Cardiac ventricle fibroblast (primary cell): ENCODE results near the gene NPC1L1. TPM values are rescaled to one million over a fixed set of nuclear protein-coding genes. Genes with fewer than 3 reads are reported as not detected.

ENCODE experiments used
- total RNA-seq: library from RNA; depleted of rRNA; stranded (reverse); fragments of >200 nt; gene quantifications from 2 replicates; pipeline ENCODE4 v1.2.3, GENCODE V29; 2015

NPC1L1 gene, protein sequence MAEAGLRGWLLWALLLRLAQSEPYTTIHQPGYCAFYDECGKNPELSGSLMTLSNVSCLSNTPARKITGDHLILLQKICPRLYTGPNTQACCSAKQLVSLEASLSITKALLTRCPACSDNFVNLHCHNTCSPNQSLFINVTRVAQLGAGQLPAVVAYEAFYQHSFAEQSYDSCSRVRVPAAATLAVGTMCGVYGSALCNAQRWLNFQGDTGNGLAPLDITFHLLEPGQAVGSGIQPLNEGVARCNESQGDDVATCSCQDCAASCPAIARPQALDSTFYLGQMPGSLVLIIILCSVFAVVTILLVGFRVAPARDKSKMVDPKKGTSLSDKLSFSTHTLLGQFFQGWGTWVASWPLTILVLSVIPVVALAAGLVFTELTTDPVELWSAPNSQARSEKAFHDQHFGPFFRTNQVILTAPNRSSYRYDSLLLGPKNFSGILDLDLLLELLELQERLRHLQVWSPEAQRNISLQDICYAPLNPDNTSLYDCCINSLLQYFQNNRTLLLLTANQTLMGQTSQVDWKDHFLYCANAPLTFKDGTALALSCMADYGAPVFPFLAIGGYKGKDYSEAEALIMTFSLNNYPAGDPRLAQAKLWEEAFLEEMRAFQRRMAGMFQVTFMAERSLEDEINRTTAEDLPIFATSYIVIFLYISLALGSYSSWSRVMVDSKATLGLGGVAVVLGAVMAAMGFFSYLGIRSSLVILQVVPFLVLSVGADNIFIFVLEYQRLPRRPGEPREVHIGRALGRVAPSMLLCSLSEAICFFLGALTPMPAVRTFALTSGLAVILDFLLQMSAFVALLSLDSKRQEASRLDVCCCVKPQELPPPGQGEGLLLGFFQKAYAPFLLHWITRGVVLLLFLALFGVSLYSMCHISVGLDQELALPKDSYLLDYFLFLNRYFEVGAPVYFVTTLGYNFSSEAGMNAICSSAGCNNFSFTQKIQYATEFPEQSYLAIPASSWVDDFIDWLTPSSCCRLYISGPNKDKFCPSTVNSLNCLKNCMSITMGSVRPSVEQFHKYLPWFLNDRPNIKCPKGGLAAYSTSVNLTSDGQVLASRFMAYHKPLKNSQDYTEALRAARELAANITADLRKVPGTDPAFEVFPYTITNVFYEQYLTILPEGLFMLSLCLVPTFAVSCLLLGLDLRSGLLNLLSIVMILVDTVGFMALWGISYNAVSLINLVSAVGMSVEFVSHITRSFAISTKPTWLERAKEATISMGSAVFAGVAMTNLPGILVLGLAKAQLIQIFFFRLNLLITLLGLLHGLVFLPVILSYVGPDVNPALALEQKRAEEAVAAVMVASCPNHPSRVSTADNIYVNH (N-terminal part only)
- total RNA-seq: not detected in 2 replicates

DNA sequence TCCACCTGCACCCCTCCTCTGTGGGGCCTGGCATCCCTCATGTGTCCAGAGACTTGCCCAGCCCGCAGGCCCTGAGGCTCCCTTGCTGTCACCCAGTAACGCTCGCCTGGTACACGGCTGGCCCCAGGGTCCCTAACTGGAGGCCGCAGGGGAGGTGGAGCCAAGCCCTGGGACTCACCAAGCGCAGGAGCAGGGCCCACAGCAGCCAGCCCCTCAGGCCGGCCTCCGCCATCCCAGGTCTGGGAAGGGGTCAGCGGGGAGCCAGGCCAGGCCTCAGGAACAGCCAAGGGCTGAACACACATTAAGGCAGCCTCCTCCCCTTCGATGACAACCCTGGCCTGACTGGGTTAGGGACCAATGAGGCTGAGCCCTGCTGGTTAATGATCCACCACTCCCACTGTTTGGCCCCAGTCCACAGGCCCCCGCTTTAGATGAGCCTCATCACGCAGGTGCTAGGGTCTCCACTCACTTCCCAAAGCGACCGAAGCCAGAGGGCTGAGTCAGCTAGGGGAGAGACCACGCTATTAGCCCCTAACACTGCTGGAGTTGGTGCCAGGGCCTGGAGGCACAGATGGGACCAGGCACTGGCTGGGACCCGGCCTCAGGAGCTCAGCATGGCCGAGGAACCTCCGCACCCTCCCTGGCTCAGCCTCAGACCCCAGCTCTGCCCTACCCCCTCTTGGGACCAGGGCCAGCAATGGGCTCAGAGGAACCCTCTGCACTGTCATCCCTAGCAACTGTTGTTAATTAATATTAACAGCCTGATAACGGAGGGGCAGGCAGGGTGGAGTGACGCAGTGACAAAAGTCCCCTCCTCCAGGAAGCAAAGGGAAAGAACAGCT lies at the start of gene NPC1L1:
Gene NPC1L1 (minus strand): TSS at position 303 of the 842 bp plus-strand sequence. CDS start 71 bp downstream, at position 232.

DNA sequence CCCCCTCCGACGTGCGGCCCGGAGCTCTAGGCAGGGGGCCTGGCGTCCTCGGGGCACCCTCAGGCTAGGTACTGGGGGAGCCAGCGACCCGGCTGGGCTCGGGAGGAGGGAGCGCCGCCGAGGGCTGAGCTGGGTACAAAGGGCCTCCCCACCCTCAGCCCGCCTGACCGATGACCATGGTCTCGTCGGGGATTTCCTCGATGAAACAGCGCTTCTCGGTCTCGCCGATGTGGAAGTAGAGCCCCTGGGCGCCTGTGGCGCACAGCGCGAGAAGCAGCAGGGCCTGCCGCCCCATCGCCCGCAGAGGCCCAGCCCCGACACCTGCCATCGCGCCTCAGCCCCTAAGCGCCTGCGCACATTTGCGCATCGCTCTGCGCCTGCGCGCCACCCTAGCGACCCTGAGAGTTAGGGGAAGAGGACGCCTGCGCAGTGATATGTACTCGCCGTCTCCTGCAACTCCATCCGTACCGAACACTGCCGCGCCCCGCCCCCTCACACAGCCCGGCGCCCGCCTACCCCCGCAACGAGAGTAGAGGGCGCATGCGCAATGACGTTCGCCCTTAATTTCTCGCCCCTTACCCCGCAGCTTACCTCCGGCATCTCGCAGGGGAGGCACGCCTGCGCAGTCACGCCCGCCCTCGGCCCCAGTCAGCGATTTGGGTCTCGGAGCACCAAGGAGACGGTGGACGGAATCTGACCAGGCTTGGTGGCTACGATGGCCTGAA lies 40.9 kb upstream of the NPC1L1 start, which contains the start of gene TMED4:
Gene TMED4 (minus strand): TSS at position 353 of the 725 bp plus-strand sequence. CDS start 25 bp downstream, at position 328.

DNA sequence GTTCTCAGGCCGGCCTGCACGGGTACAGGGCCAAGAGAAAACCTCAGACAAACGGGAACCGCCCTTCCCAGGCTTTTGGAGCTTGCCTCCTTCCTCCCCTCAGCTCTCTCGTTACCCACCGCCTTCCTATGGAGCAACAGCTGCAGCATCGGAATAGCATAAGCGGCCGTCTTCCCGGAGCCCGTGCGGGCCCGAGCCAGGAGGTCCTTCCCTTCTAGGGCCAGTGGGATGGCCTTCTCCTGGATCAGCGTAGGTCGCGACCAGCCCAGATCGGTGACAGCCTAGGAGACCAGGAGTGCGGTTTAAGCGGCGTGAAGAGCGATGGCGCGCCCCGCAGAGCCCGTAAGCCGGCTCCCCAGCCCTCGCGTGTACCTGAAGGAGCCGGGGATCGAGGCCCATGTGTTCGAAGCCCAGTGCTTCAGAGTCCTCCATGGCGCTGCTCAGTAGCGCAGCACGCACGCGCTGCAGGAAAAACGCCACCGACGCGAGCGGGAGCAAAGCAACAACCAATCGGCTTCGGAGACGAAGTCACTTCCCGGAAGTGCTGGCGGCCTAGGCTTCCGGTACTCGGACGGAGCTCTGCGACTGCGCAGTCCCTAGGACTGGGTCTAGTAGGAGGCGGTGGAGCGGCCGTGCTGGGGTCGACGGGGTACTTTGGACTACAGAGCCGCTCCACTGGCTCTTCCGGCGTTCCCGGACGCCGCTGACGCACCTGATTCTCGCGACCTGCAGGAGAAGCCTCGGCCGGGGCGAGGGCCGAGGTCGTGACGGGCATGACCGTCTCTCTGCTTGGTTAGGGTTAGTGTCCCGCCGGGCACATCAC lies 32.5 kb upstream of the NPC1L1 start, which contains the start of gene DDX56:
Gene DDX56 (minus strand): TSS at position 445 of the 823 bp plus-strand sequence. CDS start 13 bp downstream, at position 432.

DNA sequence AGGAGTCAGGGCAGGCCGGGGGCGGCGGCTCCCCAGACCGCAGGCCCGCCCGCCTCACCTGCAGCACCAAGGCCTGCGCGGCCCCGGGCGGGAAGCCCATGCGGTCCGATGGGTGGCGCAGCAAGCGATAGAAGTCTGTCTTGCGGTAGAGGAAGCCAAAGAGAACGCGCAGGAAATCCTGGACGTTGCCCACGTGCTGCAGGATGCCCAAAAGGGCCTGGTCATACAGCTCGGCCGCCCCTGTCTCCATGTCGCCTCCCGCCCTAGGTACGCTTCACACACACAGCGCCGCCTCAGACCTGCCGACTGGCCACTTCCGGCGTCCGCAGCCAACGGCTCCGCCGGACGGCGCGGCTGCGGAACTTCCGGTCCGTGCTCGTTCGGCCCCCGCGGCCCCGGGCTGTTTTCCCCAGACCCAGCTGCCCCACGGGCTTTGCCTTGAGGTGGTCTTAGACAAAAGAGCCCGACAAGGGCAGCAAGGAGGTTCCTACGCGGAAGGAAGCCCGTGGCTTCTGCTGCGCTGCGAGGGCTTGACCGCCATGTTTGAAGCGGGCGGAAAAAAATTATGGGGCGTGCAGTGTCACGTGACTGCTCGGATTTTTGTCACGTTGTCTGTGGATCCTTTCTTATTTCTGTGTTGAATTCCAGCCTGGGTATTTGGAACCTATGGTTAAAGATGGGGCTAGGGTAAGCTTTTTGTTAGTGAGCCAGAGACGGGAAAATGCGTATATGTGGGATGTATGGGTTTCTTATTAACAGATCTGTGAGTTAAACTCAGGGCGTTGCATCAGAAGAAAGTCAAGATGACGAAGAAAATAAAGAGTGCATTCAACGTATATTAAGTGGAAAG lies 50.6 kb downstream of the NPC1L1 start, which contains the start of gene NUDCD3:
Gene NUDCD3 (minus strand): TSS at position 308 of the 850 bp plus-strand sequence. CDS start 58 bp downstream, at position 250.

Other genes starting within 250 kb of the NPC1L1 start
- 0.44 and 0.68 TPM in 2 replicates for gene CAMK2B, start 215.7 kb downstream of the NPC1L1 start, total RNA-seq
- 39.7 and 41.3 TPM in 2 replicates for gene NUDCD3, start 50.7 kb downstream of the NPC1L1 start, total RNA-seq
- gene DDX56, start 32.6 kb upstream of the NPC1L1 start, total RNA-seq: 29.8 and 36.3 TPM in 2 replicates
- 62.8 and 88.8 TPM in 2 replicates for gene TMED4, start 40.9 kb upstream of the NPC1L1 start, total RNA-seq
- 39.3 and 40.8 TPM in 2 replicates for gene OGDH, start 65.3 kb upstream of the NPC1L1 start, total RNA-seq
- 9.0 and 11.2 TPM in 2 replicates for gene ZMIZ2, start 207.5 kb upstream of the NPC1L1 start, total RNA-seq